IPS DF 19.7 (cell line): ENCODE data around the gene MRPL42.

Experiments
- DNase-seq: peaks from one replicate; pipeline ENCODE4 v3.0.0-alpha.2; 2013; ENCODE audit warnings: low read depth, low spot score

MRPL42 gene

DNA sequence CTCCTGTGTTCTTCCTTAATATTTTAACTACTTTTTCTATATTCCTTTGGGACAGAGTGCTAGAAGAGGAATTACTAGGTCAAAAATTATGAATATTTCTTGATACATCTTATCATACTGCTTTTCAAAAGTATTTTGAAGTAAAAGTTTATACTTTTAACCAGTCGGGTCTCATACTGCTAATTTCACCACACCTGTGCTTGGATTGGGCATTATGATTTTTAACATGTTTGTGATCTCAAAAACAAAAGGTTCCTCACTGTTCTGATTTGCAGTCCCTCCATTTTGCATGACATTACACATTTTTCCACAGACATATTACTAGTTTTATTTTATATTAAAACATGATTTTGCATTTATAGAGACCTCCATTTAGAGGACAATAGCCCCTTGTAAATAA is 32.9 kb downstream of the MRPL42 start:
- no peak for DNase-seq

DNA sequence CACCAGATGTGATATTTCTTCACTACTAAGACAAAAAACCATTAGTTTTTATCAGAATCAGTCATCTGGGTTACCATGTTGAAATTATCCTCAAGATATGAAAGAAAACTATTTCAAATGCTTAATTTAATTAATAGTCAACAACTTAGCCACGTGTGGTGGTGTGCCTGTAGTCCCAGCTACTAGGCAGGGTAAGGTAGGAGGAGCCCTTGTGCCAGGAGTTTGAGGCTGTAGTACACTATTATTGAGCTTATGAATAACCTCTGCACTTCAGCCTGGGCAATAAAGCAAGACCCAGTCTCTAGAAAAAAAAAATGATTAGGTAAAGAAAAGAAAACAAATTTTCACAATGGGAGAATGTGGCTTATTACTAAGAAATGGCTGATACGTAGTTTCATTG is 33.4 kb downstream of the MRPL42 start:
- DNase-seq = no peak

DNA sequence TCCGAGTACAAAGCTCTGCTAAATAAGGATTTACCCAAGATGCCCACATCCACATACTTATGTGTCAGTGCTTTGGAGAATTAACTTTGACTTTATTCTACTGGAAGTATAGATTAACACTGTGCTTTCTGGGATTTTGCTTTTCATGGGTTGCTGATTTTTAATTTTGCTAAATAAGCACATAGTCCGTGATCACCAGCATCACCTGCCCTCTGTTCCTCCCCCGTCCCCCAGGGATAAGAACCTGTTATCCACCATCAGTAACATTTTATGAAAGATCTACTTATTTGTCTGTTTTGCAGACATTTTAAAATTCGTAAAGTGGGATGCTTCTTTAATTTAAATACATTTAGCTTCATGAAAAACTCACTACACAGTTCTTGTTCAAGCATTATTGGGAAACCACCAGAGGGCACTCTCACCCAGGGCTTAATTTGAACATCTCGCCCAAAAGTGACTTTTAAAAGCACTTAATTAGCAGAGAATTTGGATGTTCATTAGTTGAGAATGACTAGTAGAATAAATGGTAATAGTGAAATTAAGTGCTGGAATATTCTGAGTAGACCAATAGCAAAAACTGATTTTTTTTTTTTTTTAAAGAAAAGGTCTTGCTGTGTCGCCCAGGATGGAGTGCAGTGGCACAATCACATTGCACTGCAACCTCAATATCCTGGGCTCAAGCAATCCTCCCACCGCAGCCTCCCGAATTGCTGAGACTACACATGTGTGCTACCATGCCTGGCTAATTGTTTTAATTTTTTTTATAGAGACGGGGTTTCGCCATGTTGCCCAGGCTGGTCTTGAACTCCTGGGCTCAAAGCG is 35.7 kb downstream of the MRPL42 start:
- no peak for DNase-seq

DNA sequence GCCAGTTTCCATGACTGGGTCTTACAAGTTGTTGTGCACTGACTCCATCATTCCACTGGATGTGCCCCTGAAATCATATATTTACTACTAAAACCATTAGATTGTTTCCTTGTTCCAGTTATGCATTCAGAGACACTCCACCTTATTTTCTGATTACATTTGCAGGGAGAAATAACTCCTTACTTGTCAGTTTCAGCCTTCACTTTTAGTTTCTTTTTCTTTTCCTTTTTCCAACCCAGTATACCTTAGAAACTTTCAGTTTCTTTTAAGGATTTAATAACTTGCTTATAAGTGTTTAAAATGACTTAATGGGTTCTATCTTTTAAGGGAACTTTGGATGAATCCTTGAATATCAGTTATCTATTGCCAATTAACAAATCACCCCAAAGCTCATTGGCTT is 39.9 kb downstream of the MRPL42 start:
- no peak for DNase-seq

DNA sequence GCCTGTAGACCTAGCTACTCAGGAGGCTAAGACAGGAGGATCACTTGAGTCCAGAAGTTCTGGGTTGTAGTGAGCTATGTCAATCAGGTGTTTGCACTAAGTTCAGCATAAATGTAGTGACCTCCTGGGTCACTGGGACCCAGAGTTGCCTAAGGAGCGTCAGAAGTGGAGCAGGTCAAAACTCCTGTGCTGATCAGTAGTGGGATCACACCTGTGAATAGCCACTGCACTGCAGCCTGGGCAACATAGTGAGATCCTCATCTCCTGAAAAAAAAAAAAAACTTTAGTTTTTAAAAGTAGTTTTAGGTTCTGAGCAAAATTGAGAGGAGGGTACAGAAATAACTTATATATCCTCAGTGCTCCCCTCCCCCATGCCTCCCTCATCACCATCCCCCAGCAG is 42.2 kb downstream of the MRPL42 start:
- no peak for DNase-seq

- DNase-seq = no peak
These were observed 47.5 kb downstream of the MRPL42 start for GRCh38 chr12:93514853-93515252.

GRCh38 chr12:93518725-93519124 is 51.4 kb downstream of the MRPL42 start:
- no peak for DNase-seq

GRCh38 chr12:93519859-93520258 is 52.5 kb downstream of the MRPL42 start:
- no peak for DNase-seq

- DNase-seq = no peak
These were observed 53.1 kb downstream of the MRPL42 start for GRCh38 chr12:93520454-93520853.

DNA sequence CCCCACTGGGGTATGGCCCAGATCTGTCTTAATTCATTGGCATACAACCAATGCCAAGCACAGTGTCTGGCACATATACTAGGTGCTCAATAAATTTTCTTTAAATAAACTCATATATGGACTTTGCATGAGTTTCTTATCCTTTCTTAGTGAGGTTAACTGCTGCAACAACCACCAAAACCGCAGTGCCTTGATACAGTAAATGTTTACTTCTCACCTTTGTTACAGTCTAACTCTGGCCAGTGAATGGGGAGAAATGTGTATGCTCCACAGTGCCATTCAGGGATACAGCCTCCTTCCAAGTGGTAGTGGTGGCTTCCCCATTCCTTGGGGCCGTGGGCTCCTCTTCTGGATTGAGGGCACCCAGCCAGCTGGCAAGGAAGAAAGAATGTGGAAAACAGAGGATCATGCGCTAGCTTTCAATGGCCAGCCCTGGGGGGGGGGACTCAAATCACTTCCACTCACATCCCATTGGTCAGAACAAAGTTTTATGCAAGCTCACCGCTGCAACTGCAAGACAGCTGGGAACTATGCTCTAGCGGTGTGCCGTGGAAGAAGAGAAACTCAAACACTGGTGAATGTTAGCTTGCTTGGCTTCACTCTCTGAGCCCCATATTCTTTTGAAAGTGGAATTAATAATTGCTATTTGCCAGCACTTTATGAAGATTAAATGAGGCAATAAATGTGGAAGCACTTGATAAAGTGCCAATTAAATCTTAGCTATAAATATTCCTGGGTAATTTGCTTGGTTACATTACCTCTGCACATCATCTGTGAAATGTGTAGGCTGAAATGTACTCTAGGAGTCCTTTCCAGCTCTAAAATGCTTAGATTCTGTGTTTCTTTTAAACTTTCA is 54.1 kb downstream of the MRPL42 start:
- DNase-seq = no peak

- DNase-seq = no peak
These were observed 57.2 kb downstream of the MRPL42 start for GRCh38 chr12:93524386-93525133.

- DNase-seq = no peak
These were observed 59.6 kb downstream of the MRPL42 start for GRCh38 chr12:93526786-93527428.

DNA sequence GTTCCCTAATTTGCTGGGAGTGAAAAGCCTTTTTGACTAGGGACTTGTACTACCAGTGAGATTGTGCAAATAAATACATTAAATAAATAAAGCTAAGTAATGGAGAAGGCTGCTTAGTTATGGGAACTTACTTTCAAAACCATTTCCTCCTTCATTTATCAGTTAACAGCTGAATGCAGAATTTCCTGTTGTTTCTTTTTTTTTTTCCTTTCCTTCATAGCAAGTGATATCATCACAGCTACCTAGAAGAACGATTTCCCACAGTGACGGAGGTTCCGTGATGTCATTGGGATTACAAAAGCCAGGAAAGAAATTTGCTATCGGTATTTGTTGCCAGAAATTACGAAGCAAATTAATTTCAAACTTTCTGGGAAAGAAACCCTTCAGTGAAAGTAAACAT is 63.0 kb downstream of the MRPL42 start:
- DNase-seq = no peak

GRCh38 chr12:93533310-93533709 is 66.0 kb downstream of the MRPL42 start:
- no peak for DNase-seq

- no peak for DNase-seq
These were observed 68.9 kb downstream of the MRPL42 start for GRCh38 chr12:93536111-93536765.

DNA sequence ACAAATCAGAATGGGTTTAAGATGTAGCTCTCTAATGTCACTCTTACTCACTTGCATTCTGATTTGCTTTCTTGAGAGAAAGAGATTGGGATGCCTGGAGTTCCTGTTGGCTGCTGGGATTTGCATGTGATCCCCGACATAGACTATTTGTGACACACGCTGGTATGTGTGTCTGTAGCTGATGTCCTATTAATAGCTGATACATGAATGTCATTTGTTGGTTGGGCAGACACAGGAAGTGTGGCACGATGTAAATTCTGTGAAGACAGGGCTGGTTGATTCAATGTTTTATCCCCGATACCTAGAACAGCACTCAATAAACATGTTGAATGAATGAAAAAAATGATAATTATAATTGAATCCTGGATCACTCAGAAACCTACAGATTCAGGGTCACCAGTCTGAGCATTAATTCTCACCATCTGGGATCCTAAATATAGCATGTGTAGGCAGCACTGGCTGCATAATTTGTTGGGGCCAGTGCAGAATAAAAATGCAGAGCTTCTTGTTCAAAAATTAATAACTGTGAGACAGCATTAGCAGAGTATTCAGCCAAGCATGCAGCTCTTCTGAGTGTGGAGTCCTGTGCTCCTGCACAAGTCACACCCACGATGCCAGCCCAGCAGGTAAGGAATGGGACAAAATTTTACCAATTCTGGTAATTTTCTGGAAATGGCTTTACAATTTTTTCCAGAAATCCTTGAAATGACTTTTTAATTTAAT is 69.6 kb downstream of the MRPL42 start:
- DNase-seq = no peak

- peak; percentile 20 for DNase-seq
These were observed 70.5 kb downstream of the MRPL42 start for GRCh38 chr12:93537769-93538168.

DNA sequence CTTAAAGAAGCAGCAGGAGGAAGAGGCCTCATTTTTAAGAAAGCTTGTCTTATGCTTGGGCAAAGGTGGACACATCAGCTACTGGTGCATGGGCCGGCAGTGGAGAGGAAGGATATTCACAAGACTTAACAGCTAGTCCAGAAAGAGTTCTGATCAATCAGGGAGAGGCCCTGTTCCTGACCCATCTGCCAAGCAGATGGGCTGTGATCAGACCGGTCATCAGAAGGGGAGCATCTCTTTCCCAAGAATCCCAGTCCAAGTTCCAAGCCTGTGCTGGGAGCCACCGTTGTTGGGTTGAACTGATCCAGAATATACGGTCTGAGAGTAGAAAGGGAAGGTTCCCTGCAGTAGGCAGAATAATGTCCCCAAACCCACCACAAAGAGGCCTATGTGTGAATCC is 72.5 kb downstream of the MRPL42 start:
- DNase-seq = no peak

- DNase-seq = no peak
These were observed 73.2 kb downstream of the MRPL42 start for GRCh38 chr12:93540466-93540865.

GRCh38 chr12:93541578-93542225 is 74.4 kb downstream of the MRPL42 start:
- DNase-seq = no peak
